HG03060 (cell line): ENCODE measurements around the gene RBM18.

ENCODE experiments used
- ATAC-seq: cut with Tn5 transposase; IDR thresholded peaks from one replicate; pipeline ENCODE4 v1.9.1; 2021; ENCODE audit warnings: low read depth, moderate number of reproducible peaks; ENCODE audit not compliant: unreplicated experiment

RBM18 gene

GRCh38 chr9:122261469-122261881 is 3.2 kb downstream of the RBM18 start:
- no peak for ATAC-seq

GRCh38 chr9:122258886-122259415 is 5.7 kb downstream of the RBM18 start:
- ATAC-seq, result no peak

GRCh38 chr9:122256206-122256605 is 8.4 kb downstream of the RBM18 start:
- no peak for ATAC-seq

- ATAC-seq, result no peak
These were observed 9.9 kb downstream of the RBM18 start for GRCh38 chr9:122254761-122255160.

- no peak for ATAC-seq
These were observed 11.8 kb downstream of the RBM18 start for GRCh38 chr9:122252796-122253195.

DNA sequence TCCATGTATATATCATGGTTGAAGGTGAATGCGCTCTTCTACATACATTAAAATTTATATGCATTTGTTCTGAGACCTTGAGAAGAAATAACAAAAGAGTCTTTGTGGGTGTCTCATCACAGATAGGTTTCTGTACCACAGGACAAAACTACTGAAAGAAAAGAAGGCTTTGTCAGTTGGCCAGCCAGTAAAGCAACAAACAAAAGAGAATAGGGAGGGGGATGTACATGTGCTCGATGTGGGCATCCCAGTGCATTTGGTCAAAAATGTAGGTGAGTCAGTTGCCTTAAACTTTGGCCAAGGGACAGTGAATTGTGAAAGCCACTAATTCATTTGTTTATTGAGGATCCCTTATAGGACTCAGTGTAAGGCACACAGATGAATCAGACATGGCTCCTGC is 13.3 kb downstream of the RBM18 start:
- no peak for ATAC-seq

GRCh38 chr9:122248448-122248865 is 16.2 kb downstream of the RBM18 start:
- no peak for ATAC-seq

GRCh38 chr9:122246666-122247065 is 18.0 kb downstream of the RBM18 start:
- ATAC-seq, result no peak

DNA sequence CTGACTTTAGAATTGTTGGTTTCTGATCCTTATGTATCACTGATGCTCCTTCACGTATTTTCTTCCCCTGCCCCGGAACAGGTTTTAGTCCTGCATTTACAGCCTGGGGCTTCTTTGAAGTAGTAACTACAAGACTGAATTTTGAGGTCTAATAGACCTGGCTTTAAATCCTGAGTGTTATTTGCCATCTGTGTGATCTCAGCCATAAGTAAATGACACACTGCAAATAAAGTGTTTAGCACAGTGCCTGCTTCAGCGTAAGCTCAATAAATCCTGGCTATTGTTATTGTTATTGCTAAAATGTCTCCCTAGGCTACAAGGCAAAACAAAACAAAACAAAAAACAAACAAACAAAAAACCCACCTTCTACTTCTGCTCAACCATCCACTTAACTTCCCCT is 20.3 kb downstream of the RBM18 start:
- no peak for ATAC-seq

DNA sequence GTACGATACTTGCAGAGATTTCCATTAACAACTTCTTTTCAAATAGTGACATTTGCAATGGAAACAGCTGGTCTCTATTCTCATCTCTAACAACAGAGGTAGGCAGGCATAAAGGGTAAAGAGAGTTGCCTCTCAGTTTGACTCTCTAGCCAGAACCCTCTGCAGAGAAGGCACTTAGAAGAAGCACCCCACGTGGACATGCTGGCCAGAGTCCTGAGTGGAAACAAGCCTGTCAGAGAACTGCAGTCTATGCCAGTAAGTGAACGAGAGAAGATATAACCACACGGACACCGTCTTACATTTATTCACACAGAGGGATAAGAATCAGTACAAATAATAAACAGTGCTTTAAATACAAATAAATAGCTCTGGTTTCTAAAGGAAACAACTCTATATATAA is 24.9 kb downstream of the RBM18 start:
- ATAC-seq, result no peak

DNA sequence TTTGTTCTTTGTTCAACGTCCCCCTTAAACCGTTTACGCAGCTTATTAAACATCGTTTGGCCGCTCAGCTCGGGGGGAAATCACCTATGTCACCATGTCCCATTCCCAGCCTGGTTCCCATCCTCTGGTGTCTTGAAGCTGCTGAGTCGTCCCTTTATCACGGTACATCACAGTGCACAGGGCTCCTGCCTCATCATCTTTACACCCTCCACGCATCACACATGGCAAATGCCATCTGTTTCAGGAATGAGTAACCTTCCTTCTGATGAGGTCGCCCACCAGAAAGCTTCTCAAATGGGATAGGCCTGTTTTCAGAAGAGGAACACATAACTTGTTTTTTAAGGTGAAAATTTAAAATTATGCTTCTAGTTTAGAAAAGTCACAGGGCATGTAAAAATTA is 28.0 kb downstream of the RBM18 start:
- ATAC-seq, result no peak

GRCh38 chr9:122234022-122234748 is 30.5 kb downstream of the RBM18 start:
- ATAC-seq, result no peak

DNA sequence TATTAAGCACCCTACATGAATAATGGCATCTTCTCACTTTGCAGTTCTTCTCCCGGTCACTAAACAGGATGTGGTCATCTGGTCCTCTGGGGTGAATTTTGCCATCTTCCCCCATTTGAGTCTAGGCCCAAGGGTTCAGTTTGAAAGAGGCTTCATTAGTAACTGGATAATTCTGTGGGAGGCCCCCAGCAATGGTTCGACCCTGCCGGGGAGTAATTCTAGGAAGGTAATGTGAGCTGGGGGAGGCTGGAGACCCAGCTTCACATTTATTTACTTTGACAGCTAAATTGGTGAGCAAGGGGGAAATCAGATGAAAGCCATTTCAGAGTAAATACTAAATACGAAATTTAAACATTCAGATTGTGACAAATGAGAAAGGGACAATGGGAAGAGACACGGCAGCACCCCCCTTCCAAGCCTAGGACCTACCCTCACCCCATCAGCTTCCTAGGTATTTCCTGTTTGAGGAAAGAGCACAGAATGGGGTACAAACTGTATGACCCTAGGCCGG is 31.8 kb downstream of the RBM18 start:
- ATAC-seq, result no peak

GRCh38 chr9:122229485-122229837 is 35.2 kb downstream of the RBM18 start:
- ATAC-seq, result no peak

- ATAC-seq, result no peak
These were observed 35.8 kb downstream of the RBM18 start, which contains the start of gene LHX6 for GRCh38 chr9:122228568-122229484. Gene LHX6, minus strand, starts transcription at chr9:122228957. Its CDS starts 217 bp downstream, at chr9:122228740.

DNA sequence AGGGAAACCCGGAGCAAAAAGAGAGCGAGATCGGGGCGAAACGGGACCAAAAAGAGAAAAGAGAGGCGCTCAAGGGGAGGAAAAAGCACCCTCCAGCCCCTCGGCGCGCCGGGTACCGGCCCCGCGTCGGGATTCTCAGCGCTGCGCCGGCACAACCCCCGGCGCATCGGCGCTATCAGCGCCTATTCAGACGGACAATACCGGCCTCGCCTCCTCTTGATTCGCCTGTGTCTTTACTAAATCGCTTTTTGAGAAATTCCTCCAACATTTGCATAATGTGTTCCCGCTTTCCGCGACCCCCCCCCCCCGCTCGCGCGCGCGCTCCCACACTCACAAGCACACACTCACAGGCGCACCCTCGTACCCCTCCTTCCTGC is 36.5 kb downstream of the RBM18 start:
- ATAC-seq, result no peak

DNA sequence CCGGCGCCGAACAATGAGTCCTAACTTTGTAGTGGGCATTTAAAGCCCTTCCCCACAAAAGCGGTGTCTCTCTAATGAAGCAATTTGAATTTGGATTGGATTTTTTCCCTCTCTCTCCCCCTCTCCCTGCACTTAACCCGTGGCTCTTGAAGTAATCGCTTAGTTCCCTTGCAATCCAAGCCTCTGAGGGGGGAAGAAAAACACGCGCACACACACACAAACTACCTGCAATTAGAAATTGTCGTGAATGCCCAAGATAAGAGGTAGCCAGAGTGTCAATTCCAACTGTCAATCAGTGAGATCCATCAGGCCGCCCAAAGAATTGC is 37.1 kb downstream of the RBM18 start:
- ATAC-seq, result no peak

GRCh38 chr9:122226758-122227574 is 37.7 kb downstream of the RBM18 start:
- no peak for ATAC-seq

DNA sequence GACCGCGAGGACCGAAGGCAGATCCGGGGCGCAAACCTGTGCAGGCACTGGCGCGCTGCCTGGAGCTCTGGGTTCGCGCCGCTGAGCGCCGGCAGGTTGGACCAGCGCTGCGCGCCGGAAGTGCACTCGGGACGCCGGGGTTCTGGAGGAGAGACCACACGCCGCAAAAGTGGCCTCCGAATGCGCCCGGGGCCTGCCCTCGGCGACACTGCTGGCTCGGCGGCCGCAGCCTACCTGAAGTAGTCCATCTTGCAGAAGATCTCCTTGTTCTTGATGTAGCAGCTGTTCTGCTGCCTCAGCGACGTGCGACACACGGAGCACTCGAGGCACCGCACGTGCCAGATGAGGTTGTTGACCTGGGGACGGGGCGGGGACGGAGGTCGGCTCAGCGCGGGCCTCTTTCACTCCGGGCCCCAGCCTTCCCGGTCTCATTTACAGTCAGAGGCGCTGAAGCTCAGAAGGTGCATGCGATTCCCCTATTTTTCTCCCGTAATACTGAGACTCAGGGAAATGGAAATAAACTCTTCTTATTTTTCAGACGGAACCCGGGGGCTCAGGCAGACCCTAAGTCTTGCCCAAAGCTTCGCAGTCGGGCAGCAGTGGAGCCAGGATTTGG is 38.4 kb downstream of the RBM18 start:
- no peak for ATAC-seq
